OCI-LY1 (cell line): ENCODE data around the gene HDGFL2.

Experiments
- H2AFZ ChIP-seq: fragments of 200-600 bp; sonication (generic), shearing (Covaris generic); 2 replicates; pipeline ENCODE4 v1.6.0; 2014; ENCODE audit warnings: antibody characterized with exemption, mild to moderate bottlenecking, low read length
- H3F3A ChIP-seq: fragments of 200-600 bp; sonication (generic), shearing (Covaris generic); 2 replicates; pipeline ENCODE4 v1.6.0; 2014; ENCODE audit warnings: mild to moderate bottlenecking, antibody characterized with exemption, low read length, moderate library complexity; ENCODE audit not compliant: insufficient read depth
- H3K27ac ChIP-seq: fragments of 200-600 bp; sonication (generic); 2 replicates; pipeline ENCODE4 v1.5.1; 2014; ENCODE audit warnings: low read length, mixed run types, mild to moderate bottlenecking, low read depth; ENCODE audit not compliant: poor library complexity, severe bottlenecking
- H3K27me3 ChIP-seq: fragments of 200-600 bp; sonication (generic); 2 replicates; pipeline ENCODE4 v1.6.0; 2014; ENCODE audit warnings: antibody characterized with exemption, mild to moderate bottlenecking, low read length, moderate library complexity; ENCODE audit not compliant: insufficient read depth
- H3K36me3 ChIP-seq: fragments of 200-600 bp; sonication (generic); 2 replicates; pipeline ENCODE4 v1.6.1; 2014; ENCODE audit warnings: mild to moderate bottlenecking, antibody characterized with exemption, low read length, moderate library complexity, mixed read lengths; ENCODE audit not compliant: insufficient read depth
- H3K4me1 ChIP-seq: fragments of 200-600 bp; sonication (generic); 2 replicates; pipeline ENCODE4 v1.5.1; 2014; ENCODE audit warnings: mild to moderate bottlenecking, low read length, moderate library complexity; ENCODE audit not compliant: insufficient read depth, severe bottlenecking
- H3K4me2 ChIP-seq: fragments of 200-600 bp; sonication (generic), shearing (Covaris generic); 2 replicates; pipeline ENCODE4 v1.6.1; 2014; ENCODE audit warnings: low read length
- H3K4me3 ChIP-seq: fragments of 200-600 bp; sonication (generic); 2 replicates; pipeline ENCODE4 v1.5.1; 2014; ENCODE audit warnings: low read length, low read depth, mild to moderate bottlenecking, mixed read lengths; ENCODE audit not compliant: poor library complexity, severe bottlenecking
- H3K79me2 ChIP-seq: fragments of 200-600 bp; shearing (Covaris generic); 2 replicates; pipeline ENCODE4 v1.6.1; 2016; ENCODE audit warnings: mixed run types, low read length, mixed read lengths; ENCODE audit not compliant: insufficient read depth
- H3K9ac ChIP-seq: fragments of 200-600 bp; sonication (generic), shearing (Covaris generic); 2 replicates; pipeline ENCODE4 v1.6.1; 2014; ENCODE audit warnings: mild to moderate bottlenecking, low read length, mixed read lengths
- H3K9me2 ChIP-seq: fragments of 200-600 bp; sonication (generic), shearing (Covaris generic); 2 replicates; pipeline ENCODE4 v1.6.1; 2014; ENCODE audit warnings: low read depth, mild to moderate bottlenecking, low read length, mixed read lengths
- H3K9me3 ChIP-seq: fragments of 200-600 bp; shearing (Covaris generic); 2 replicates; pipeline ENCODE4 v1.6.1; 2014; ENCODE audit warnings: low read length, mixed read lengths
- H4K20me1 ChIP-seq: fragments of 200-600 bp; sonication (generic), shearing (Covaris generic); 2 replicates; pipeline ENCODE4 v1.6.0; 2016; ENCODE audit warnings: mild to moderate bottlenecking, low read length; ENCODE audit not compliant: insufficient read depth
- EZH2 ChIP-seq: fragments of 200-600 bp; sonication (generic), shearing (Covaris generic); IDR thresholded peaks from 2 replicates; pipeline ENCODE4 v1.8.0; 2017; ENCODE audit warnings: borderline replicate concordance, mixed run types, mild to moderate bottlenecking, antibody characterized with exemption, low read length, moderate library complexity, mixed read lengths
- TF ChIP-seq, protein P1 (sequence below): fragments of 200-600 bp; sonication (generic), shearing (Covaris generic); IDR thresholded peaks from 2 replicates; pipeline ENCODE4 v1.5.1; 2017; ENCODE audit warnings: mild to moderate bottlenecking, antibody characterized with exemption, low read length, moderate library complexity, mixed read lengths

Gene HDGFL2

DNA sequence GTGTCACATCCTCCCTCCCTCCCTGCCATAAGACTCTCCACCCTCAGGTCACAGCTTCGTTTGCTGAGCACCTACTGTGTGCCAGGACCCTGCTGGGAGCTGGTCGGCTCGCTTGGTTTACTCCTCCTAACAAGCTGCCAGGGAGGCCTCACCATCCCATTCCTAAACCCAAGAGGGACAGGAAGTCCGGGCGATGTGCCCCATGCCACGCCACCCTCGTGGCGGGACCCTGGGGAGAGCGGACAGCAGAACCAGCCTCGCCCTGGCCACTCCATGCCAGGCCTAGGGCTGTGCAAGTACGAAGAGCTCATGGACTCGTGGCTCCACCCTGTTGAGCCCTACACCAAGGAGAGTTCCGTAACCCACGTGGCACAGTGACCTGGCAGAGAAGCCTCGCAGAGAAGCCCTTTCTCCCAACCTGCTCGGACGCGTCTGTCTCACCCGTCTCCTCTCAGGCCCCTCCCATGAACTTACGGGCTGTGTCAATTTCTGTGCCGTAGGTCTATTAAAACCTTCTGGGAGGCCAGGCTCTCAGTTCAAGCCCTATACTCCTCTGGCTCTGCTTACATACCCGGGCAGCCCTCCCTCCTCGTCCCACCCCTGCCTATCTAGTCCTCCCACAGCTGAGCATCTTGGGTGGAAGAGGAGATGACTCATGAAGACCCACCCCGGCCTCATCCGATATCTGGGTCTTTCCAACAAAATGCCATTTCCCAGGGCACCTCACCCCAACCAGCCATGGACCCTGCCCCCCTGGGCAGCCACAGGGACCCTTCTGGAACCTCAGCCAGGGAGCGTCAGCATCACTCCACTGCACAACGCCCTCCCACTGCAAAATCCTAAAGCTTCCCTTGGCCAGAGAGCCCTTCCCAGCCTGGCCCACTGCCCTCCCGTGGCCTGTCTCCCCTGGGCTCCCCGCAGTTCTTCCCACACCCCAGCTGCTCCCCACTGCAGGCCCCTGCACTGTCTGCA is 17.1 kb upstream of the HDGFL2 start:
- H3K27me3 ChIP-seq = no peaks in the 10 kb centered on the region
- no peaks in the 10 kb centered on the region for H3K79me2 ChIP-seq
- no peaks in the 10 kb centered on the region for H3K9me2 ChIP-seq
- H3K4me3 ChIP-seq = no peak overlapping the region
- no peak overlapping the region for H3K9ac ChIP-seq
- peaks cover 24% of the 10 kb centered on the region for H3K4me1 ChIP-seq
- no peak overlapping the region for H3K27ac ChIP-seq
- H2AFZ ChIP-seq = no peak overlapping the region
- no peaks in the 10 kb centered on the region for H3K9me3 ChIP-seq
- H3F3A ChIP-seq = no peaks in the 10 kb centered on the region
- TF ChIP-seq EZH2 = no peak
- TF ChIP-seq, protein P1, sequence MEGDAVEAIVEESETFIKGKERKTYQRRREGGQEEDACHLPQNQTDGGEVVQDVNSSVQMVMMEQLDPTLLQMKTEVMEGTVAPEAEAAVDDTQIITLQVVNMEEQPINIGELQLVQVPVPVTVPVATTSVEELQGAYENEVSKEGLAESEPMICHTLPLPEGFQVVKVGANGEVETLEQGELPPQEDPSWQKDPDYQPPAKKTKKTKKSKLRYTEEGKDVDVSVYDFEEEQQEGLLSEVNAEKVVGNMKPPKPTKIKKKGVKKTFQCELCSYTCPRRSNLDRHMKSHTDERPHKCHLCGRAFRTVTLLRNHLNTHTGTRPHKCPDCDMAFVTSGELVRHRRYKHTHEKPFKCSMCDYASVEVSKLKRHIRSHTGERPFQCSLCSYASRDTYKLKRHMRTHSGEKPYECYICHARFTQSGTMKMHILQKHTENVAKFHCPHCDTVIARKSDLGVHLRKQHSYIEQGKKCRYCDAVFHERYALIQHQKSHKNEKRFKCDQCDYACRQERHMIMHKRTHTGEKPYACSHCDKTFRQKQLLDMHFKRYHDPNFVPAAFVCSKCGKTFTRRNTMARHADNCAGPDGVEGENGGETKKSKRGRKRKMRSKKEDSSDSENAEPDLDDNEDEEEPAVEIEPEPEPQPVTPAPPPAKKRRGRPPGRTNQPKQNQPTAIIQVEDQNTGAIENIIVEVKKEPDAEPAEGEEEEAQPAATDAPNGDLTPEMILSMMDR = no peak
- H3K4me2 ChIP-seq = no peak overlapping the region; the same call in 1 of the 2 replicates
- H3K36me3 ChIP-seq = peaks cover 17% of the 10 kb centered on the region; the same call in 1 of the 2 replicates
- no peaks in the 10 kb centered on the region for H4K20me1 ChIP-seq

DNA sequence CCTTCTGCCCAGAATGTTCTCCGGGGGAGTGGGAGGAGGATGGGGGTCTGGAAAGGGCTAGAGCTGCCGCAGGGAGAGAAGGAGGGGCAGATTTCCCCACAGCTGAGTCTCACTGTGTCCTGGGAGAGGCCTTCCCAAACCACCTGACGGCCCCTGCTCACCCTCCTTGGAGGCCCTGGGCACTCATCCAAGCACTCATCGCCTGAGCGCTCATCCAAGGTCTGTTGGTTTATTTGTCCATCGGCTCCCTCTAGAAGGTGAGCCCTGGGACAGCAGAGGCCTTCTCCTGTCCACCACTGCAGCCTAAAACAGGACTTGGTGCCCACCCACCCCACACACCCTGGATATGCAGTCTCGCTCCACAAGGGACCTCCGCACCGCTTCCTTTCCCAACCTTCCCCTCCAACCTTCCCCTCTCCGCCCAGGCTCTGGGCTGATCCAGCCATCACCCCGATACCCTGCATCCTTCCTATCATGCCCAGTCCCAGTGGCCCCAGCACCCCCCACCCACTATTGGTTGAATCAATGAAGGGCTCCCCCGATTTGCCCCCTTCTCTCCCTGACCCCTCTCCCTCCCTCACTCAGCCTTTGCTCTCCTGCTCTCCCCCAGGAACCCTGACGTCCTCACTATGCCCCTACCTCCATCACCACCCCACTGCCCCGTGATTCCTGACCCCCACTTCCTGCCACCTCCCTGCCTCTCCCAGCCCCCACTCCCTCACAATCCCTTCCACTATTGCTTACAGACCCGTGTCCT is 16.2 kb upstream of the HDGFL2 start:
- H3K79me2 ChIP-seq = no peaks in the 10 kb centered on the region
- H3K9ac ChIP-seq = peak overlapping the region; percentile 67; the same call in 1 of the 2 replicates
- H4K20me1 ChIP-seq = no peaks in the 10 kb centered on the region
- peaks cover 24% of the 10 kb centered on the region for H3K4me1 ChIP-seq
- peak overlapping the region; percentile 86 for H3K4me2 ChIP-seq
- H3K36me3 ChIP-seq = peaks cover 17% of the 10 kb centered on the region; the same call in 1 of the 2 replicates
- H2AFZ ChIP-seq = no peak overlapping the region
- no peaks in the 10 kb centered on the region for H3F3A ChIP-seq
- no peaks in the 10 kb centered on the region for H3K9me2 ChIP-seq
- no peak overlapping the region for H3K27ac ChIP-seq
- H3K27me3 ChIP-seq = no peaks in the 10 kb centered on the region
- peak overlapping the region; percentile 70 for H3K4me3 ChIP-seq
- no peaks in the 10 kb centered on the region for H3K9me3 ChIP-seq
- TF ChIP-seq EZH2 = no peak
- TF ChIP-seq, protein P1 = no peak

DNA sequence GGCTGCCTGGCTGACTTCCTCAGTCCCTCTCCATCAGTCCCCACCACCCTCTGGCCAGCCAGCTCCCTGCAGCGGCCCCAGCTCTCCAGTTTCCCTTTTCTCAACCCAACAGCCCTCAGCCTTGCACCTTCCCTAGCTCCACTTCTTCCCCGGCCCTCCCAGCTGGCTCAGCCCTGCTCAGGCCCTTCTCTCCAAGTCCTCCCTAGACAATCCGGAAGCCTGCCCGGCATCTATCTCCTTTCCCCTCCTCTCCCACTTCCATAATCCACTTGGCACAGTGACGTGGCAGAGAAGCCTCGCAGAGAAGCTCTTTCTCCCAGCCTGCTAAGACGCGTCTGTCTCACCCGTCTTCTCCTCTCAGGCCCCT is 15.6 kb upstream of the HDGFL2 start:
- Histone ChIP-seq H4K20me1 (no peaks in the 10 kb centered on the region), H3K9me3 (no peaks in the 10 kb centered on the region), H3K9me2 (no peaks in the 10 kb centered on the region), H3K27ac (no peak overlapping the region), H3K4me1 (peaks cover 24% of the 10 kb centered on the region), H3K27me3 (no peaks in the 10 kb centered on the region), H3K9ac (peak overlapping the region; percentile 67; the same call in 1 of the 2 replicates), H3K79me2 (no peaks in the 10 kb centered on the region), H3K4me2 (peak overlapping the region; percentile 86), H3F3A (no peaks in the 10 kb centered on the region), H3K36me3 (peaks cover 17% of the 10 kb centered on the region; the same call in 1 of the 2 replicates), H2AFZ (no peak overlapping the region), H3K4me3 (peak overlapping the region; percentile 70)
- no peak for TF ChIP-seq EZH2
- TF ChIP-seq, protein P1 = no peak
